Measurements from ENCODE around the gene GRIP1.

Gene GRIP1

GRCh38 chr12:66361703-66362102, 317.2 kb downstream of the GRIP1 start:
- Histone ChIP-seq H3K27ac (replicated peaks) (no peak overlapping the region), H3K4me3 (replicated peaks; ENCODE audit: insufficient read depth, low read length) (no peak overlapping the region), H3K27me3 (ENCODE audit: insufficient read depth, poor library complexity, severe bottlenecking) (no peaks in the 10 kb centered on the region)
- no peak for DNase-seq (ENCODE audit: low read depth in 1 of 2, low spot score in 1 of 2)
- no peak for TF ChIP-seq CTCF (IDR thresholded peaks at IDR 0.05; ENCODE audit: insufficient read depth, low read length)
- no peak for TF ChIP-seq REST (IDR thresholded peaks at IDR 0.05; ENCODE audit: insufficient replicate concordance, low read depth)

DNA sequence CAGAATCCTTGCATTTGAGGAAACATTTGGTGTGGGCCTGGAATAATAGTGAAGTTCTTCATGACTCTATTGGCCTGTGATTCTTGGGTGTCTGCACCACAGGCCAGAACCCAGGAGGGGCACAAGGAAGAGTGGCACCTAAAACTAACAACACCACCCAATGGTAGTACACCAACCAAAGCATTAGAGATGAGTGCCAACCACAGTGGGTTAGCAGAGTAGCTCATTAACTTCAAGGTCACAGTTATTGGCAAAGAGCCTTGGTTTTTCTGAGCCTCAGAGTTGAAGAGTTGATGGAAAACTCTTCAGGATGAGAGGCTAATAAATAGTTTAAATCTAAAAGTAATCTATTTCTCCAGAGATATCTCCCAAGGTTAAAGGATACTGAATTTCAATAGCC, 319.6 kb downstream of the GRIP1 start:
- TF ChIP-seq SPI1 (IDR thresholded peaks at IDR 0.05; ENCODE audit: borderline replicate concordance, low read depth): no peak
- TF ChIP-seq POLR2AphosphoS5 (IDR thresholded peaks at IDR 0.05; ENCODE audit: low read depth): no peak
- no peak for TF ChIP-seq GABPA (IDR thresholded peaks at IDR 0.05; ENCODE audit: low read depth)
- TF ChIP-seq REST (IDR thresholded peaks at IDR 0.05; ENCODE audit: insufficient replicate concordance, low read depth): no peak
- TF ChIP-seq CTCF (IDR thresholded peaks at IDR 0.05; ENCODE audit: insufficient read depth, low read length): no peak
- H3K27me3 ChIP-seq (ENCODE audit: insufficient read depth, poor library complexity, severe bottlenecking): no peaks in the 10 kb centered on the region
- H3K27ac ChIP-seq (replicated peaks): no peak overlapping the region
- H3K4me3 ChIP-seq (replicated peaks; ENCODE audit: insufficient read depth, low read length): no peak overlapping the region
- DNase-seq (ENCODE audit: low read depth in 1 of 2, low spot score in 1 of 2): no peak

GRCh38 chr12:66354291-66354690, 324.6 kb downstream of the GRIP1 start:
- no peak for DNase-seq (ENCODE audit: low read depth in 1 of 2, low spot score in 1 of 2)
- no peak overlapping the region for H3K27ac ChIP-seq (replicated peaks)
- H3K27me3 ChIP-seq (ENCODE audit: insufficient read depth, poor library complexity, severe bottlenecking): no peaks in the 10 kb centered on the region
- no peak overlapping the region for H3K4me3 ChIP-seq (replicated peaks; ENCODE audit: insufficient read depth, low read length)
- TF ChIP-seq SPI1 (IDR thresholded peaks at IDR 0.05; ENCODE audit: borderline replicate concordance, low read depth): no peak
- no peak for TF ChIP-seq CTCF (IDR thresholded peaks at IDR 0.05; ENCODE audit: insufficient read depth, low read length)
- no peak for TF ChIP-seq REST (IDR thresholded peaks at IDR 0.05; ENCODE audit: insufficient replicate concordance, low read depth)
- TF ChIP-seq POLR2AphosphoS5 (IDR thresholded peaks at IDR 0.05; ENCODE audit: low read depth): no peak
- TF ChIP-seq GABPA (IDR thresholded peaks at IDR 0.05; ENCODE audit: low read depth): no peak
